HCT116 (cell line): ENCODE measurements around the gene ERBB4. TPM values are rescaled to one million over a fixed set of nuclear protein-coding genes. Genes with fewer than 3 reads are reported as not detected.

Experiments
- ATAC-seq: fragments of 200-7000 bp; cut with Tn5 transposase; 2 replicates; pipeline ENCODE4 v1.9.1; 2020; ENCODE audit warnings: mild to moderate bottlenecking, moderate library complexity
- BruUV-seq: library from RNA; stranded (reverse); fragments of 400-500 nt; replicated peaks from 2 replicates; lab custom pipeline; 2021; lab: Mats Ljungman, UMichigan
- CTCF ChIA-PET: fragments of 300-600 bp; sonication (Branson Sonifier 250); formaldehyde crosslinking; loops from one replicate; lab custom pipeline; 2021; ENCODE audit warnings: antibody characterized with exemption; lab: Charles Lee
- POLR2A ChIA-PET: fragments of 300-600, 350-600 bp; sonication (Branson Sonifier 250); formaldehyde crosslinking; loops from one replicate; lab custom pipeline; 2021; ENCODE audit warnings: antibody characterized with exemption; lab: Charles Lee
- RAD21 ChIA-PET, 2 experiments: fragments of 300-600 bp; sonication (Branson Sonifier 250); formaldehyde crosslinking; loops; one replicate each; lab custom pipeline; 2023; ENCODE audit warnings: low total read pairs in 2 of 2; ENCODE audit not compliant: uncharacterized antibody in 2 of 2, unreplicated experiment in 2 of 2, low non-redundant PET in 1 of 2; lab: Charles Lee
- DNase-seq: peaks from one replicate; pipeline ENCODE4 v3.0.0-alpha.2; 2010; ENCODE audit warnings: low read depth, low spot score
- H2AFZ ChIP-seq: fragments of 200-600 bp; shearing (Covaris generic), sonication (generic); 2 replicates; pipeline ENCODE4 v1.6.1; 2017; ENCODE audit warnings: low read depth, mixed run types, mixed read lengths, antibody characterized with exemption, low read length; ENCODE audit not compliant: poor library complexity, severe bottlenecking
- H3K27ac ChIP-seq: 2 replicates; pipeline ENCODE4 v1.5.1; 2012; ENCODE audit warnings: low read depth, low read length
- H3K27me3 ChIP-seq: fragments of 200-600 bp; sonication (generic); 2 replicates; pipeline ENCODE4 v1.6.1; 2016; ENCODE audit warnings: mixed run types, low read length, mixed read lengths; ENCODE audit not compliant: insufficient read depth
- H3K36me3 ChIP-seq, 2 experiments: fragments of 200-500 bp in 1 of 2; fragments of 200-600 bp in 1 of 2; sonication (Bioruptor generic) in 1 of 2; sonication (generic) in 1 of 2; 2 replicates each; pipeline versions ENCODE4 v1.5.1 to v1.6.1; 2014 to 2016; ENCODE audit warnings: low read length in 2 of 2, inconsistent platforms in 1 of 2, mixed read lengths in 1 of 2, mixed run types in 1 of 2; ENCODE audit not compliant: insufficient read depth in 2 of 2, control insufficient read depth in 1 of 2
- H3K4me1 ChIP-seq, 2 experiments: fragments of 200-600 bp in 1 of 2; sonication (generic) in 1 of 2; 2 replicates each; pipeline versions ENCODE4 v1.5.1 to v1.6.1; 2012 to 2017; ENCODE audit warnings: low read length in 2 of 2, inconsistent platforms in 1 of 2, mild to moderate bottlenecking in 1 of 2, mixed read lengths in 1 of 2, mixed run types in 1 of 2, moderate library complexity in 1 of 2; ENCODE audit not compliant: insufficient read depth in 2 of 2, control insufficient read depth in 1 of 2
- H3K4me2 ChIP-seq: fragments of 200-600 bp; sonication (generic); 2 replicates; pipeline ENCODE4 v1.6.1; 2017; ENCODE audit warnings: mixed run types, low read length, mixed read lengths
- H3K4me3 ChIP-seq, 2 experiments: fragments of 200-600 bp in 1 of 2; sonication (generic) in 1 of 2; replicated peaks in 1 of 2; 2 replicates each; pipeline ENCODE4 v1.5.1; 2011 to 2016; ENCODE audit warnings: low read length in 2 of 2, control low read depth in 1 of 2, low read depth in 1 of 2, mild to moderate bottlenecking in 1 of 2, mixed read lengths in 1 of 2, mixed run types in 1 of 2
- H3K79me2 ChIP-seq: fragments of 200-600 bp; sonication (generic); 2 replicates; pipeline ENCODE4 v1.6.1; 2017; ENCODE audit warnings: mild to moderate bottlenecking, mixed run types, low read length, moderate library complexity, mixed read lengths; ENCODE audit not compliant: insufficient read depth
- H3K9ac ChIP-seq: fragments of 200-600 bp; sonication (generic); 2 replicates; pipeline ENCODE4 v1.6.1; 2016; ENCODE audit warnings: low read length, mixed read lengths
- H3K9me2 ChIP-seq: fragments of 200-600 bp; sonication (generic), shearing (Covaris generic); 2 replicates; pipeline ENCODE4 v1.6.1; 2017; ENCODE audit warnings: mixed run types, mild to moderate bottlenecking, moderate library complexity; ENCODE audit not compliant: insufficient read depth
- H3K9me3 ChIP-seq, 2 experiments: fragments of 200-500 bp in 1 of 2; fragments of 200-600 bp in 1 of 2; sonication (Bioruptor generic) in 1 of 2; sonication (generic) in 1 of 2; 2 replicates each; pipeline ENCODE4 v1.6.1; 2014 to 2017; ENCODE audit warnings: low read length in 2 of 2, mixed read lengths in 2 of 2, inconsistent platforms in 1 of 2, low read depth in 1 of 2, mild to moderate bottlenecking in 1 of 2, mixed run types in 1 of 2, moderate library complexity in 1 of 2; ENCODE audit not compliant: control insufficient read depth in 1 of 2, insufficient read depth in 1 of 2
- H4K20me1 ChIP-seq: fragments of 200-600 bp; sonication (generic), shearing (Covaris generic); 2 replicates; pipeline ENCODE4 v1.6.1; 2017; ENCODE audit warnings: mixed run types, mild to moderate bottlenecking, moderate library complexity; ENCODE audit not compliant: insufficient read depth
- CBX3 ChIP-seq: IDR thresholded peaks from 2 replicates; pipeline ENCODE4 v1.6.1; 2012; ENCODE audit warnings: low read depth
- CEBPB ChIP-seq: IDR thresholded peaks from 2 replicates; pipeline ENCODE4 v1.6.1; 2012; ENCODE audit warnings: low read depth
- ELF1 ChIP-seq: IDR thresholded peaks from 2 replicates; pipeline ENCODE4 v1.6.1; 2012; ENCODE audit warnings: low read depth, borderline replicate concordance
- EZH2 ChIP-seq: fragments of 200-600 bp; sonication (generic); IDR thresholded peaks from 2 replicates; pipeline ENCODE4 v1.6.1; 2017; ENCODE audit warnings: antibody characterized with exemption, mixed run types
- EZH2phosphoT487 ChIP-seq: fragments of 200-600 bp; IDR thresholded peaks from 2 replicates; pipeline ENCODE4 v1.6.1; 2018; ENCODE audit warnings: antibody characterized with exemption, borderline replicate concordance
- FOSL1 ChIP-seq: IDR thresholded peaks from 2 replicates; pipeline ENCODE4 v1.6.1; 2012; ENCODE audit warnings: low read depth
- POLR2A ChIP-seq: IDR thresholded peaks from 2 replicates; pipeline ENCODE4 v1.7.0; 2011; ENCODE audit warnings: borderline replicate concordance; ENCODE audit not compliant: insufficient read depth, insufficient read length; ENCODE audit errors: extremely low read depth
- POLR2AphosphoS5 ChIP-seq: IDR thresholded peaks from 2 replicates; pipeline ENCODE4 v1.6.1; 2011; ENCODE audit warnings: mild to moderate bottlenecking, low read depth, low read length, moderate library complexity
- SIN3A ChIP-seq: IDR thresholded peaks from 2 replicates; pipeline ENCODE4 v1.6.1; 2012; ENCODE audit warnings: low read depth
- SP1 ChIP-seq: IDR thresholded peaks from 2 replicates; pipeline ENCODE4 v1.6.1; 2012; ENCODE audit warnings: low read depth
- SRF ChIP-seq: IDR thresholded peaks from 2 replicates; pipeline ENCODE4 v1.6.1; 2012; ENCODE audit warnings: low read depth
- TCF7L2 ChIP-seq: IDR thresholded peaks from 2 replicates; pipeline ENCODE4 v1.7.0; 2011; ENCODE audit warnings: borderline replicate concordance, inconsistent platforms; ENCODE audit not compliant: insufficient read depth, insufficient read length; ENCODE audit errors: extremely low read depth
- YY1 ChIP-seq: IDR thresholded peaks from 2 replicates; pipeline ENCODE4 v1.6.1; 2011; ENCODE audit warnings: low read length, low read depth, moderate library complexity, mild to moderate bottlenecking; ENCODE audit not compliant: insufficient replicate concordance; ENCODE audit errors: extremely low read depth
- intact Hi-C: fragments of 100-400 bp; cut with micrococcal nuclease; formaldehyde crosslinking; loops from 2 replicates; pipeline ENCODE4 v1.10.0; 2022
- total RNA-seq: library from RNA; stranded (reverse); gene quantifications from one replicate; pipeline ENCODE4 v1.2.1, GENCODE V29; 2021; ENCODE audit not compliant: unreplicated experiment
- TF ChIP-seq, protein P1 (sequence below): IDR thresholded peaks from 2 replicates; pipeline ENCODE4 v1.6.1; 2012

The ERBB4 gene
- total RNA-seq, 1 experiment from 2014 or later: 0.10 TPM

DNA sequence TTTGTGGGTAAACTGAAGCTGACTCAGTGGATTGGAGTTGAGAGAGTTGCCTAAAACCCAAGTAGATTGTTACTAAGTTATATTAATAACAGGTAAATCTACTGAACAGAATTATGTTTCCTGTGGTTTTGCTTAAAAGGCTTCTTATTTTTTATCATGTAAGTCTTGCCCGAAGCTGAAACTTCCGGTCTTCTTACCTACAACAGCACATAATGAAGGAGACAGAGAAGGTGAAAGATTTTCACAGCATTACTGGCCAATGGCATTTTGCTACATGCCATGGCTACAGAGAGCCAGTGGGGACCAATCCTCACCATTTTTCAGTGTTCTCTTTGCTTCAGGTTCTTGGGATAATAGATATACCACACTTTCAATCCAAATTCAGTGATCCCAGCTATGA, 220.0 kb downstream of the ERBB4 start:
- H3K9ac ChIP-seq: no peak overlapping the region
- intact Hi-C loops: loop anchor here (1.0 kb wide), 1 partner anchor 9 kb away; no protein-coding TSS in a partner anchor
- ChIA-PET RAD21 (no interaction called here), POLR2A (no interaction called here), CTCF (interaction anchor here (1.1 kb wide), 1 partner anchor 9 kb away, joined by 3 read pairs; no protein-coding TSS in a partner anchor)
- no peaks in the 10 kb centered on the region for H3K4me1 ChIP-seq
- no peaks in the 10 kb centered on the region for H3K79me2 ChIP-seq
- H4K20me1 ChIP-seq: no peaks in the 10 kb centered on the region
- H3K4me2 ChIP-seq: no peak overlapping the region
- ATAC-seq (no peak), DNase-seq (no peak)
- no peaks in the 10 kb centered on the region for H3K36me3 ChIP-seq
- TF ChIP-seq EZH2phosphoT487 (no peak), CEBPB (no peak), ELF1 (no peak), CBX3 (no peak), TCF7L2 (no peak), FOSL1 (no peak), SP1 (no peak), POLR2AphosphoS5 (no peak), SRF (no peak), YY1 (no peak), SIN3A (no peak), POLR2A (no peak), EZH2 (no peak)
- TF ChIP-seq, protein P1, sequence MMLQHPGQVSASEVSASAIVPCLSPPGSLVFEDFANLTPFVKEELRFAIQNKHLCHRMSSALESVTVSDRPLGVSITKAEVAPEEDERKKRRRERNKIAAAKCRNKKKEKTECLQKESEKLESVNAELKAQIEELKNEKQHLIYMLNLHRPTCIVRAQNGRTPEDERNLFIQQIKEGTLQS: no peak
- H3K4me3 ChIP-seq: no peak overlapping the region
- H3K27me3 ChIP-seq: no peaks in the 10 kb centered on the region
- H2AFZ ChIP-seq: no peak overlapping the region
- H3K9me2 ChIP-seq: no peaks in the 10 kb centered on the region
- no TSS peak for BruUV-seq
- no peak overlapping the region for H3K27ac ChIP-seq
- no peaks in the 10 kb centered on the region for H3K9me3 ChIP-seq
